Epithelial cell of esophagus (primary cell): ENCODE results near the gene CCDC116.
"Not testable (repeated sequence)": the region's sequence is repeated elsewhere in the genome, so short reads cannot be mapped to it uniquely, and the experiment has no call there.

Source experiments
- DNase-seq: peaks from one replicate; pipeline ENCODE4 v3.0.0; 2010; ENCODE audit warnings: low read depth
- H3K4me3 ChIP-seq: 2 replicates; pipeline ENCODE4 v1.5.1; 2011; ENCODE audit warnings: mild to moderate bottlenecking, low read length, control low read depth
- CTCF ChIP-seq: IDR thresholded peaks from 2 replicates; pipeline ENCODE4 v1.5.1; 2011; ENCODE audit warnings: low read depth, mild to moderate bottlenecking, low read length, control low read depth, inconsistent platforms; ENCODE audit not compliant: insufficient read depth; ENCODE audit errors: missing control alignments

The CCDC116 gene

GRCh38 chr22:21641789-21642583 is 9.4 kb downstream of the CCDC116 start, which contains the start of gene SDF2L1:
SDF2L1 (plus strand) TSS chr22:21642302; CDS start chr22:21642337, 35 bp downstream.
- H3K4me3 ChIP-seq = peak within 1 kb of the TSS; percentile 66
- DNase-seq = peak; percentile 100
- TF ChIP-seq CTCF = no peak

- TF ChIP-seq CTCF = peak; percentile 64
- DNase-seq = peak; percentile 67
- H3K4me3 ChIP-seq = peak overlapping the region; percentile 66
Measured at GRCh38 chr22:21642584-21643448, 10.3 kb downstream of the CCDC116 start.

GRCh38 chr22:21643533-21644357 is 11.2 kb downstream of the CCDC116 start:
- H3K4me3 ChIP-seq = no peak overlapping the region
- no peak for DNase-seq
- TF ChIP-seq CTCF = no peak

- H3K4me3 ChIP-seq, DNase-seq: not testable (repeated sequence)
Measured at GRCh38 chr22:21645513-21645912, 13.0 kb downstream of the CCDC116 start.

- TF ChIP-seq CTCF = peak; percentile 93
- no peak overlapping the region for H3K4me3 ChIP-seq
- peak; percentile 86 for DNase-seq
Measured at GRCh38 chr22:21646608-21647590, 14.3 kb downstream of the CCDC116 start.

- no peak overlapping the region for H3K4me3 ChIP-seq
- no peak for TF ChIP-seq CTCF
- no peak for DNase-seq
Measured at GRCh38 chr22:21650280-21650679, 17.7 kb downstream of the CCDC116 start.
